RWPE2 (cell line): ENCODE measurements around the gene RALA.

Source experiments
- ATAC-seq: fragments of 200-7000 bp; cut with Tn5 transposase; 3 replicates; pipeline ENCODE4 v1.9.1; 2021; ENCODE audit warnings: low read depth
- DNase-seq: peaks from one replicate; pipeline ENCODE4 v3.0.0-alpha.2; 2020; ENCODE audit warnings: low spot score
- H3K27ac ChIP-seq: fragments of 450-650 bp; 2 replicates; pipeline ENCODE4 v1.5.1; 2017; ENCODE audit warnings: mild to moderate bottlenecking; ENCODE audit not compliant: poor library complexity, severe bottlenecking
- H3K27me3 ChIP-seq: fragments of 250-450 bp; sonication (Bioruptor Pico); 2 replicates; pipeline ENCODE4 v1.5.1; 2021; ENCODE audit warnings: mild to moderate bottlenecking, moderate library complexity; ENCODE audit not compliant: insufficient read depth, poor library complexity, severe bottlenecking
- H3K36me3 ChIP-seq: fragments of 250-450 bp; sonication (Bioruptor Pico); 2 replicates; pipeline ENCODE4 v1.5.1; 2020; ENCODE audit warnings: low read depth, mild to moderate bottlenecking, moderate library complexity
- H3K4me1 ChIP-seq: fragments of 250-450 bp; sonication (Bioruptor Pico); 2 replicates; pipeline ENCODE4 v1.5.1; 2021; ENCODE audit warnings: mild to moderate bottlenecking, moderate library complexity; ENCODE audit not compliant: insufficient read depth, poor library complexity, severe bottlenecking
- H3K4me3 ChIP-seq: fragments of 250-450 bp; sonication (Bioruptor Pico); 2 replicates; pipeline ENCODE4 v1.5.1; 2021; ENCODE audit warnings: mild to moderate bottlenecking, moderate library complexity; ENCODE audit not compliant: severe bottlenecking
- H3K9me3 ChIP-seq: fragments of 250-450 bp; sonication (Bioruptor Pico); 2 replicates; pipeline ENCODE4 v1.5.1; 2021; ENCODE audit warnings: mild to moderate bottlenecking, moderate library complexity; ENCODE audit not compliant: severe bottlenecking
- TF ChIP-seq, protein P1 (sequence below): fragments of 450-650 bp; IDR thresholded peaks from one replicate; pipeline ENCODE4 v1.5.1; 2017; ENCODE audit warnings: mild to moderate bottlenecking, moderate library complexity; ENCODE audit not compliant: poor library complexity, severe bottlenecking

RALA gene, protein sequence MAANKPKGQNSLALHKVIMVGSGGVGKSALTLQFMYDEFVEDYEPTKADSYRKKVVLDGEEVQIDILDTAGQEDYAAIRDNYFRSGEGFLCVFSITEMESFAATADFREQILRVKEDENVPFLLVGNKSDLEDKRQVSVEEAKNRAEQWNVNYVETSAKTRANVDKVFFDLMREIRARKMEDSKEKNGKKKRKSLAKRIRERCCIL

DNA sequence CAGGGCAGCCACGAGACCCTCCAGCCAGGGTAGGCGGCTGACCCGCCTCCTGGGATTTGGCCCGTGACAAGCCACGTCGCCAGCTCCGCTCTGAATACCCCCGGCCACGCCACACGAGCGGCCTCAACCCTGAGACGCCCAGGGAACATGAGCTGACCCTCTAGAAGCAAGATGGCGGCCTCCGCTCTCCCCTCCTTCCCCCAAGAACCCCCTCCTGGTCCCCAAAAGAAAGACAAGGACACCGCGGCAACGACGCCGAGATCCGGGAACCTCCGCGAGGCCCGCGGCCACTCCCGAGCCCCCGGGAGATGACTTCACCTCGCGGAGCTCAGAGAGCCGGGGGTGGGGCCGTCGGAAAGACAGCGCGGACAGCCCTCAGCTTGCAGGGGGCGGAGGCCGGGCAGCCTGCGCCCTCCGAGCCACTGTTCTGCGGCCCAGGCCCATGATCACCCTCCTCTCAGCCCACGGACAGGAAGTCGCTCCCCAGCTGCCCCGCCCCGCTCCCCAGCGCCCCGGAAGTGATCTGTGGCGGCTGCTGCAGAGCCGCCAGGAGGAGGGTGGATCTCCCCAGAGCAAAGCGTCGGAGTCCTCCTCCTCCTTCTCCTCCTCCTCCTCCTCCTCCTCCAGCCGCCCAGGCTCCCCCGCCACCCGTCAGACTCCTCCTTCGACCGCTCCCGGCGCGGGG, at the start of gene RALA:
Gene RALA (plus strand): TSS at position 526 of the 685 bp plus-strand sequence. CDS start 63,096 bp downstream, outside the sequence.
- Histone ChIP-seq H3K36me3 (no peaks in the 10 kb centered on the region), H3K4me1 (peaks cover 30% of the 10 kb centered on the region), H3K4me3 (peak within 1 kb of the TSS; percentile 95), H3K27me3 (no peaks in the 10 kb centered on the region), H3K27ac (peak within 1 kb of the TSS; percentile 70), H3K9me3 (no peaks in the 10 kb centered on the region)
- TF ChIP-seq, protein P1, sequence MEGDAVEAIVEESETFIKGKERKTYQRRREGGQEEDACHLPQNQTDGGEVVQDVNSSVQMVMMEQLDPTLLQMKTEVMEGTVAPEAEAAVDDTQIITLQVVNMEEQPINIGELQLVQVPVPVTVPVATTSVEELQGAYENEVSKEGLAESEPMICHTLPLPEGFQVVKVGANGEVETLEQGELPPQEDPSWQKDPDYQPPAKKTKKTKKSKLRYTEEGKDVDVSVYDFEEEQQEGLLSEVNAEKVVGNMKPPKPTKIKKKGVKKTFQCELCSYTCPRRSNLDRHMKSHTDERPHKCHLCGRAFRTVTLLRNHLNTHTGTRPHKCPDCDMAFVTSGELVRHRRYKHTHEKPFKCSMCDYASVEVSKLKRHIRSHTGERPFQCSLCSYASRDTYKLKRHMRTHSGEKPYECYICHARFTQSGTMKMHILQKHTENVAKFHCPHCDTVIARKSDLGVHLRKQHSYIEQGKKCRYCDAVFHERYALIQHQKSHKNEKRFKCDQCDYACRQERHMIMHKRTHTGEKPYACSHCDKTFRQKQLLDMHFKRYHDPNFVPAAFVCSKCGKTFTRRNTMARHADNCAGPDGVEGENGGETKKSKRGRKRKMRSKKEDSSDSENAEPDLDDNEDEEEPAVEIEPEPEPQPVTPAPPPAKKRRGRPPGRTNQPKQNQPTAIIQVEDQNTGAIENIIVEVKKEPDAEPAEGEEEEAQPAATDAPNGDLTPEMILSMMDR, result no peak
- ATAC-seq (peak; percentile 94), DNase-seq (peak; percentile 92)

DNA sequence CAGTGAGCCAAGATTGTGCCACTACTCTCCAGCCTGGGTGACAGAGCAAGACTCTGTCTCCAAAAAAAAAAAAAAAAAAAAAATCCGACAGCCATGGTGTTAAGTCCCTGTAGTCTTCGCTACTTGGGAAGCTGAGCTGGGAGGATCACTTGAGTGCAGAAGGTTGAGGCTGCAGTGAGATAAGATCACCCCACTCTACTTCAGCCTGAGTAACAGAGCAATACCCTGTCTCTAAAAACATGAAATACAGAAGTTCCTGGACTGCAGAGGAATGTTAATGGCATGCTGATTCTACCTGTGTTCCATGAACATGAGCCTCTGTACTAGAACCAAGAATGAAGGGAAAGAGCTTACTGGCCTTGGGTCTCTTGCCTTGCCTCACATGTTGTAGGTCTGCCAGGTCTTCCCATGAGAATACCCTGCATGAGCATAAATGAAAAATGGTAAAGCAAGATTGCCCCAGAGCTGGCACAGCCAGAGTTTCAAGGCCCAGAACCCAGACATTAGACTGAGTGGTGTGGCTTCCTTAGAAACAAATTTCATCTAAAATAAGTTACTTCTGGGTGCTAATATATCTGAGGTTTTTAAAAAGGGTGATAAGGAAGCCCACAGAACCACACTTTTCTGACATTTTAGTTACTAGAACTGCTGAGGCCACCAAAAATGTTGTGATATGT, 48.6 kb upstream of the RALA start:
- Histone ChIP-seq H3K4me1 (no peaks in the 10 kb centered on the region), H3K36me3 (peaks cover 33% of the 10 kb centered on the region), H3K9me3 (no peaks in the 10 kb centered on the region), H3K27ac (no peak overlapping the region), H3K27me3 (no peaks in the 10 kb centered on the region), H3K4me3 (no peak overlapping the region)
- no peak for DNase-seq
- TF ChIP-seq, protein P1, result no peak
- ATAC-seq, result no peak

DNA sequence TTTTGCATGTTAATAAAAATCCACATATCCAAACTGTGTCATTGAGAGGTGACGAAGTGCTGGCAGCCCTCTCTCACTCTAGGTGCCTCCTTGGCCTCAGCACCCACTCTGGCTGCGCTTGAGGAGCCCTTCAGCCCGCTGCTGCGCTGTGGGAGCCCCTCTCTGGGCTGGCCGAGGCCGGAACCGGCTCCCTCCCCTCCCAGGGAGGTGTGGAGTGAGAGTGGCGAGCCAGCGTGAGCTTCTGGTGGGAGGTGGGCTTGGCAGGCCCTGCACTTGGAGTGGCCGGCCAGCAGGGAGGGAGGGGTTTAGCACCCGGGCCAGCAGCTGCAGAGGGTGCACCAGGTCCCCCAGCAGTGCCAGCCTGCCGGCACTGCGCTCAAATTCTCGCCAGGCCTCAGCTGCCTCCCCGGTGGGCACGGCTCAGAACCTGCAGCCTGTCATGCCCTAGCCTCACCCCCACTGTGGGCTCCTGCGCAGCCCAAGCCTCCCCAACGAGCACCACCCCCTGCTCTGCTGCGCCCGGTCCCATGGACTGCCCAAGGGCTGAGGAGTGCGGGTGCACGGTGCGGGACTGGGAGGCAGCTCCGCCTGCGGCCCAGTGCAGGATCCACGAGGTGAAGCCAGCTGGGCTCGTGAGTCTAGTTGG, 46.0 kb upstream of the RALA start:
- H3K27me3 ChIP-seq, result no peaks in the 10 kb centered on the region
- no peak for ATAC-seq
- H3K36me3 ChIP-seq, result peaks cover 15% of the 10 kb centered on the region
- H3K9me3 ChIP-seq, result no peaks in the 10 kb centered on the region
- no peak overlapping the region for H3K4me3 ChIP-seq
- no peak for DNase-seq
- no peaks in the 10 kb centered on the region for H3K4me1 ChIP-seq
- no peak overlapping the region for H3K27ac ChIP-seq
- TF ChIP-seq, protein P1, result no peak

DNA sequence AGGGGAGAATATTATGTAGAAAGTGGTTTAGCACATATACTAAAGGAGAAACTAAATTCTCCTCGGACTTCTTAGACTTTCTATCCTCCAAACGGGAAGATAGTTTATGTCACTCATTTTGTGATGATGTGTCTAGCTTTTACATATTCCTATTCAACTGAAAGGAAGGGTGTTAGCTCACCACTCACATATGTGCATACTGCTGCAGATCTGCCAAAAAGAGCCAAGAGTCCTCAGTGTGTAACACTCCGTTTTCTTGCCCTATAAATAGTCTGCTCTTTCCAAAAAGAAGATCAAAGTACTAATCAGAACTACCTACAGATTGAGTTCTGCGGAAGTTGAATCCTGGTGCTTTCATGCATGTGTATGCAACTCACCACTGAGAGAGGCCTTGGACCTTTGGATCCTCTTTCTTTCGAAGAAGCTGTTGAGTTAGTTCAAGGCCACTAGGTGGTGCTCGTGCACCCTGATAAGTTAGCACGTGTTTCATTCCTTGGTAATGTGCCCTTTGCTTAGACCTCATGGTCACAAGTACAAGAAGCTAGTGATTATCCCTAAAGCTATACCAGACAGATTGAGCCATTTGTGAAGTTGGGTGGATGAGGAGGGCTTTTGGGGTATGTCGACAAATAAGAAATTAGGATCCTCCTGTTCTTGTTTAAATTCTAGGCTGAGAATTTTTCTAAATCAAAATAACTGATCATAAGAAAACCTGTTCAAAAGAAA, 43.1 kb upstream of the RALA start:
- Histone ChIP-seq H3K36me3 (no peaks in the 10 kb centered on the region), H3K4me1 (no peaks in the 10 kb centered on the region), H3K4me3 (no peak overlapping the region), H3K9me3 (no peaks in the 10 kb centered on the region), H3K27me3 (no peaks in the 10 kb centered on the region), H3K27ac (no peak overlapping the region)
- DNase-seq (no peak), ATAC-seq (peak; percentile 81)
- TF ChIP-seq, protein P1, result peak; percentile 90
